ENCODE data around the gene RHOU.
A peak's percentile ranks its signal among the peaks of the same experiment; 100 is the strongest.
"Not testable (repeated sequence)": the region's sequence is repeated elsewhere in the genome, so short reads cannot be mapped to it uniquely, and the experiment has no call there.

RHOU gene

DNA sequence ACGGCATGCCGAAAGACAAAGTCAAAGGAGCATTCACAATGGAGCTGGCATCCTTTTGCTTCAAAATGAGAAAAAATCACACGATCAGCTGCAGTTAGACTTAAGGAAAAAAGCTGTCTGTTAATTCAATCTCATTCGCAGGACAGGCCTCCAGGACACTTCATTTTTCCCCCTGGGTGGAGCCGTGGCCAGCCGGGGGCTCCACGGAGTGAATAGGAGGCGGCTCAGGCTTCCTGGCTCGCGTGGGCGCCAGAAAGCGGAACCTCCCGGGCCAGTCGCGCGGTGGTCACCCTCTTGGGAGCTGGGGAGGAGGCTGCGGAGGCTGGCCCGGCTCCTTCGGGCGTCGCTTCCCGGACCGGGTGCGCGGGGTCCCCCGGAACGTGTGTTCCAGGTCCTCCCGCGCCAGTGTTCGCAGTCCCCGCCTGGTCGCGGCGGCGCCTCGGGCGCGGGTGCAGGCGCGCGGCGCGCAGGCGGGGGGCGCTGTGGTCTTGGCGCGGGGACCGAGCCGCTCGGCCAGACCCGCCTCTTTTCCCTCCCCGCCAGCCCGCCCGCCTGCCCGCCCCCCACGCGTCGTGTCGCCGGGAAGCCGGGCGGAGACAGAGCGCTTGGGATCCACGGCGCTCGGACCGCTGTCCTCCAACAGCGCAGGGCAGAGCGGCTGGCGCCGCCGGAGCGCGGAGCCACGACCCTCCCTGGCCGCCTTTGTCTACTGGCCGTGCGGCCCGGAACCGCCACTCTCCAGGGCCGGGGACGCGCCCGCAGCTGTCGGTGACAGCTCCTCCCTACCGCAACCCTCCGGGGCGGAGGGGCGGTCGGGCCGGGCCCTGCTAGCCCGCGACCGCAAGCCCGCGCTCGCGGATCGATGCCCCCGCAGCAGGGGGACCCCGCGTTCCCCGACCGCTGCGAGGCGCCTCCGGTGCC, at the start of gene RHOU:
Gene RHOU, plus strand, starts transcription at position 599 of the 921 bp plus-strand sequence. Its CDS starts 264 bp downstream, at position 863.
- DNase-seq, result peak; percentile 89

DNA sequence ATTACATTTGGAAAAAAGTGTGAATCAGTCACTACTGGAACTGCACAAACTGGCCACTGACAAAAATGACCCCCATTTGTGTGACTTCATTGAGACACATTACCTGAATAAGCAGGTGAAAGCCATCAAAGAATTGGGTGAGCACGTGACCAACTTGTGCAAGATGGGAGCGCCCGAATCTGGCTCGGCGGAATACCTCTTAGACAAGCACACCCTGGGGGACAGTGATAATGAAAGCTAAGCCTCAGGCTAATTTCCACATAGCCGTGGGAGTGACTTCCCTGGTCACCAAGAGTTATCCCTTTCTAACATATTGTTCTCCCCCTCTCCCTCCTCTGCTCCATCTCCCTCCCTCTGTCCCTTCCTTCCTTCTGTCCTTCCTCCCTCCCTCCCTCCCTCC, 47.7 kb upstream of the RHOU start:
- DNase-seq, result no peak

DNA sequence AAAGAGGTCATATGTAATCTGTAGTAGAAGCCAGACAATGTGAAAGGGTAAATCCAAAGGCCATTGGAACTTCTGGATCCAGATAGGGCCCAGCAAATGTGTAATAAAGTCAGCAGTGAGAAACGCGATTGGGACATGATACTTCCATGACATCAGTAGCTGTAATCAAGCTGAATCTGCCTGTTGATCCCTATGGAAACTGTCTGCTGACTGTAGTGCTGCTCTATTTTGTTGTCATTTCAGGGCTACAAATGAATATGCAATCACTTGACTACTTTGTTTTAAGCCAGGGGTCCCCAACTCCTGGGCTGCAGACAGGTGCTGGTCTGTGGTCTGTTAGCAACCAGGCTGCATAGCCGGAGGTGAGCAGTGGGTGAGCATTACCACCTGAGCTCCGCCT, 46.0 kb upstream of the RHOU start:
- no peak for DNase-seq

DNA sequence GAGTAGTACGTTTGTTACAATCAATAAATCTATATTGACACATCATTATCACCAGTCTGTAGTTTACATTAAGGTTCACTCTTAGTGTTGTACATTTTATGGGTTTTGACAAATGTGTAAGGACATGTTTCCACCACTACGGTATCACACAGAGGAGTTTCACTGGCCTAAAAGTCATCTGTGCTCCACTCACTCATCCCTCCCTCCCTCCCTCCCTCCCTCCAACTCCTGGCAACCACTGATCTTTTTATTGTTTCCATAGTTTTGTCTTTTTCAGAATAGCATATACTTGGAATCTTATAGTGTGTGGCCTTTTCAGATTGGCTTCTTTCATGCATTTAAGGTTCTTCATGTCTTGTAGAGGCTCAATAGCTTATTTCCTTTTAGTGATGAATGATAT, 44.1 kb upstream of the RHOU start:
- DNase-seq, result no peak

DNA sequence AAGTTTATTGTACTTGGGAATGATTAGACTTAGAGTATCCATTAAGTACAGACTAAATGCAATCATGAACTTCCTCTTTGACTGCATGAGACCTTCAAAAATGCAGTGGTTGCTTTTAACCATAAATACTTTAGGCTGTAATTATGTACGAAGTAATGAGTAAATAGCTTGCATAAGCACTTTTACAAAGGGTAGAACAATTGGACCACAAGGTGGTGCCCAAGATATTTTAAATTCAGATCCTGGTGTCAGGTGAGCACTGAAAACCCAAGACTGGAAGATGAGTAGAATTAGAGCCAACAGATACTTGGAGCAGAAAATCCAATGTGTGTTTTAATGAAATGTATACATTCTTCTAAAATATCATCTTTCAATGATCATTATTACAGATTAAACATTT, 43.4 kb upstream of the RHOU start:
- no peak for DNase-seq

DNA sequence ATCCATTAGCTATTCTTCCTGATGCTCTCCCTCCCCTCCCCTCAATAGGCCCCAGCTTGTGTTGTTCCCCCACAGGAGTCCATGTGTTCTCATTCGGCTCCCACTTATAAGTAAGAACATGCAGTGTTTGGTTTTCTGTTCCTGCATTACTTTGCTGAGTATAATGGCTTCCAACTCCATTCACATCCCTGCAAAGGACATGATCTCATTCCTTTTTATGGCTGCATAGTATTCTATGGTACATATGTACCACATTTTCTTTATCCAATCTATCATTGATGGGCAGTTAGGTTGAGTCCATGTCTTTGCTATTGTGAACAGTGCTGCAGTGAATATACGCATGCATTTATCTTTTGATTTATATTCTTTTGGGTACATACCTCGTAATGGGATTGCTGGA, 40.8 kb upstream of the RHOU start:
- DNase-seq, result not testable (repeated sequence)

DNA sequence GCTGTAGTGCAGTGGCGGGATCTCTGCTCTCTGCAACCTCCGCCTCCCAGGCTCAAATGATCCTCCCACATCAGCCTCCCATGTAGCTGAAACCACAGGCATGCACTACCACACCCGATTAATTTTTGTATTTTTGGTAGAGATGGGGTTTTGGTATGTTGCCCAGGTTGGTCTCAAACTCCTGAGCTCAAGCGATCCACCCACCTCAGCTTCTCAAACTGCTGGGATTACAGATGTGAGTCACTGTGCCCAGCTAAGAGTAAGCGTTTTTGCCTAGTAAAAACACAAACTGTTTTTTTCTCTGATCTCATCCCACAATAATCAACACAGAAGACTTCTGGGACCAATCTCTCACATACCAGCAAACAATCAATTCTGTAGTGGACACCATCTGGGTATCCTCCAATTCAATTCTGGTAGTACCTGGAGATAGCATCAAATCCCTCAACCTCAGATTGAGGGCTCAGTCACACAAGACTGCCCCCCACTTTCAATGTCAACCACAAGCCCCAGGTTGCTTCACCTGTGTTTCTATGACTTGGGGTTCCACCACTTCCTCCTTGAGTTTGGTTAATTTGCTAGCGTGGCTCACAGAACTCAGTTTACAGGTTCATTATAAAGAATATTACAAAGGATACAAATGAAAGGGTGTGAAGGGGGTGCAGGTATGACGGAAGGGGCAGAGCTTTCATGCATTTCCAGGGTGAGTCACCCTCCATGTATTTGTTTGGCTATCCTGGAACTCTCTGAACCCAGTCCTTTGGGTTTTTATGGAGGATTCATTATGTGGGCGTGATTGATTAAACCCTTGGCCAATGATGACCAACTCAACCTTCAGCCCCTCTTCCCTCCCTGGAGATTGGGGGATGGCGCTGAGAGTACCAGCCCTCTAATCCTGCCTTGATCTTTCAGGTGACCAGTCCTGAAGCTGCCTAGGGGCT, 40.0 kb upstream of the RHOU start:
- no peak for DNase-seq

DNA sequence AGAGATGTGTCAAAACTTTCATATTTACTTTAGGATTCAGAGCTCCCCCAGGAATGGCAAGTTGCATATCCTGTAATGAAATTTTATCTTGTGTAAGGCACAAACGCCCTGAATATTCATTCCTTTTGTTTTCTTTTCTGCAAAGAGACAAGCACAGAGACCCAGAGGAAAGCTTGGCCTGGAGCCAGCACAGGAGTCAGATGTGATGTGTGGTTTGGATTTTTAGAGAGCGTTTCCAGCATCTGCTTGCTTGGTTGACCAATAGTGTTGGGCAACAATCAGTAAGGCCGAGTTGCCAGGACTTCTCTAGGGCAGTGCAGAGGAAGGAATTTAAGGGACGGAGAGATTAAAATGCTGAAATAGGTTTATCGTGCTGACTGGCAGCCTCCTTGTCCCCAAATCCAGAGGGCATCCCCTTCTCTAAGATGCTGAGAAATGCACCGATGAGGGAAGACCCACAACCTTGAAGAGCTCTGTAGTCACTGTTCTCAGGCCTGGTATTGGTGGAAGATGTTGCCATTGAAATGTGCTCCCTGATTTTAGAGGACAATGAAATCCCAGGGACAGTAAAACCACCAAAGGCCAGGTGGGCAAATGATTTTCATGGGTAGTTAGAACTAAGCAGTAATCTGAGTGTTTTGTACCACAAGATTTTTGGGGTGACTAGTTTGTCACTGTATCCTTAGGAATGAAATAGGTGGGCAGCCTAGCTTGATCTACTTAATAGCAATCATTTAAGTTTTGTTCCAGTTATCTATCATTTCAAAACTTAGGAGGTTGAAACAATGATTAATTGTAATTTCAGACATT, 37.9 kb upstream of the RHOU start:
- DNase-seq, result no peak

DNA sequence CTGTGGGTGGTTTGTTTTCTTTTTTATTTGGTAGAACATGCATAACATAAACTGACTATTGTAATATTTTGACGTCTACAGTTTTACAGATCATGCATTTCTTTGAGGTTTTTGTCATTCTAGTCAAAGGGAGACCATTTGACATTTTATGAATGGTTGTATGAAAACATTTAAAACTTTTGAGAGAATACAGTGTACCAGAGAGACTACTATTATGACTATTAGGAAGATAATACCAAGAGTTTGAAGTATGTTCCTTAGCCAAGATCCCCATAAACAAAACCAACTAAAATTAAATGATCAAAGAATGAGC, 37.3 kb upstream of the RHOU start:
- DNase-seq, result no peak

DNA sequence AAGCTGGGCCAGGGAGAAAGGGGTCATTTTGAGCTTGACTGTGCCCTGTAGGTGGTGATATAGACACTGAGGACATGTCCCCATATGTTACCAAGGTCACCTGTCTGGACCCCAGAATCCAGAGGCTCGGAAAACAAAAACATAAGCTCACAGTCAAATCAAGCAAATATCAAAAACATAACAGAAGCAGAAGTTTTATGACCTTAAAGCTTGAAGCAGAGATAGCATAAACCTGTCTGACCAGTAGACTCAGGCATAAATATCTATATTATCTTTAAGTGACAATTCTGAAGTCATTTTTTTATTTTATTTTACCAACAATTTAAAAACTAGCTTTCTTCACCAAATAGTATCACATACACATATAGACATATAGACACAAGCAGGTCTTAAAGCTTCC, 32.8 kb upstream of the RHOU start:
- no peak for DNase-seq

DNA sequence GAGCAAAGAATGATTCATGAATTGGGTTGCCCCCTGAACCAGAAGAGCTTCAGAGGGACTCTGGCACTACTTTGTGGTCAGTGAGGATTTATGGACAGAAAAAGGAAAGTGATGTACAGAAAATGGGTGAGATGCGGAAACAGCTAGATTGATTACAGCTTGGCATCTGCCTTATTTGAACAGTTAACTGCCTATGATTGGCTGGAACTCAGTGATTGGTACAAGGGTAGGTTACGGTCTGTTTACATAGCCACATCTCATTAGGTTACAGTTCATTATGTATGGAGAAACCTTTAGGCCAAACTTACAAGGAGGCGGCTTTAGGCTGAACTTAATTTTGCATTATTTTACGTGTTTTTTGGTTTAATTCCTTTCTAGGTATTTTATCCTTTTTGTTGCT, 29.0 kb upstream of the RHOU start:
- no peak for DNase-seq

DNA sequence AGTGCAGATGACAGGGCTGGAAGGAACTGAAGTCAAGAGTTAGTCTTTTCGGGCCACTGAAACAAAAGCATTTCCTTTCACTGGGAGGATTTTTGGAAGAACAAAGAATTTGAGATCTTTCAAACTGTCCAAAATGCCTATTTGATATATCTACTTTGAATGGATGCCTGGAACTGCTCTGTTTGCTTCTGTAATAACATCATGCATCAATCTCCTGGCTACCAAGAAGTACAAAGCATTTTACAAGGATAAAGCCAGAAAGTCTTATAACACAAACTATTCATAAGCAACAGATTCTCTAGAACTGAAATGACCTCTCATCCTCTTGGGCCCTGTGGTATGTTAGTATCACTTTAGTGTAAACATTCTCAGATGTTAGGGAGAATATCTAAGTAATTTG, 18.2 kb upstream of the RHOU start:
- no peak for DNase-seq

DNA sequence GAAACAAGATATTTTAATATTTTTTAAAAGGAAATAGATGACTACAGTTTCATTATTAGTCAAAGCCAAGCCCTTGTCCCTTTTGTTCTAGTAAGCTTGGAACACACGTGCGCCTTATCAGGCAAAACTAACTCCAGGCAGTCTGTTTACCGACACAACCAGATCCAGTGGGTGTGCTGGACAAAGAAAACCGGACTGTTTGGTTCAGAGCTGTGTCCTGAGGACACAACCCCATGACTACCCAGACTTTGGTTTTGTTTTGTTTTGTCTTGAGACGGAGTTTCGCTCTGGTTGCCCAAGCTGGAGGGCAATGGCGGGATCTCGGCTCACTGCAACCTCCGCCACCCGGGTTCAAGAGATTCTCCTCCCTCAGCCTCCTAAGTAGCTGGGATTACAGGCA, 13.9 kb upstream of the RHOU start:
- no peak for DNase-seq

DNA sequence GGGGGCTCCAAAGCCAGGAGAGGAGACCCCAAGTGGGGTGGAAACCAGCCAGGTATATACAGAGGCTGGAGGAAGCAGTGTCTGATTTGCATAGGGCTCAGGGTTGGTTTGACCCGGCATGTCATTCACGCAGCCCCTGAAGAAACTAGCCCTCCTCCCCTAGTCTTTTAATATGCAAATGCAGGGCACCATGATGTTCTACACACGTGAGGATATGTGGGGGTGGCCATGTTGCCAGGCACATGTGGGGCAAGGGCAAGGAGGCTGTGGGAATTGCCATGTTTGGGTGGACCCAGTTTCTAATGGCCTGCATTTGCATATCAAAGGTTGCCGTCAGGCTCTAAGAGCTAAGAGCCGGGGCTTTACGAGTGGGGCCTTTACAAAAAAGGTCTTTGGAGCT, 12.0 kb upstream of the RHOU start:
- no peak for DNase-seq

DNA sequence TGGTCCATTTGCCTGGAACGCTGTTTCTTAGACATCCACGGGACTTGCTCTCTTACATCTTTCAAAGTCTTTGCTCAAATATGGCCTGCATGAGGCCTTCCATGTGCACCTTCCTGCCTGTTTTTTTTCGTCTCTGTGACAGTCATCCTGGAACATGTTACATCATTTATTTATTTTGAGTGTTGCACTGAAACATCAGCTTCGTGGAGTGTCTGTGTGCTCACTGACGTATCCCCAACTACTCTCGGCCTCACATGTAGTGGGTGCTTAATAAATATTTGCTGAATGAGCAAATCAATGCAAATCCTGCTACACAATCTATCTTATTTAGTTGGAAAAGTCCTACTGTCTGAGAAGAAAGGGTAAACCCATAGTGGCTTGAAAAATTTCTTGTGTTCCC, 11.4 kb upstream of the RHOU start:
- DNase-seq, result no peak

DNA sequence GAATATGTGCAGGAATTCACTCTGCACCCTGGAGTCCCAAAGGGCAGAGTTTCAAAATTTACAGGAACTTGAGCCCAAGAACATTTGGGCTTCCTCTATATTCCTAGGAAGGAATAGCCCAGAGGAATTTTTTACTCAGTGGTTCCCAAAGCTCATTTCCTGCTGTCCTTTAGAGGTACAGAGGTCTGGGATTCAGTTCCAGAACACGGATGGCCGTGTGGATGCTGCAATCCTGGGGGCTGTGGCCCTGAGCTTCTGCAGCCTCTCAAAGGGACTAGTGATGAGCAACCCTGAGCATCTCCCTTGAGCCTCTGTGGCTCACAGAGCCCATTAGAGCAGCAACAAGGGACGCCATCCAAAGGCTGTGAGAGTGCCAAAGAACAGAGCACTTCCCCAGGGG, 10.1 kb upstream of the RHOU start:
- DNase-seq, result no peak

DNA sequence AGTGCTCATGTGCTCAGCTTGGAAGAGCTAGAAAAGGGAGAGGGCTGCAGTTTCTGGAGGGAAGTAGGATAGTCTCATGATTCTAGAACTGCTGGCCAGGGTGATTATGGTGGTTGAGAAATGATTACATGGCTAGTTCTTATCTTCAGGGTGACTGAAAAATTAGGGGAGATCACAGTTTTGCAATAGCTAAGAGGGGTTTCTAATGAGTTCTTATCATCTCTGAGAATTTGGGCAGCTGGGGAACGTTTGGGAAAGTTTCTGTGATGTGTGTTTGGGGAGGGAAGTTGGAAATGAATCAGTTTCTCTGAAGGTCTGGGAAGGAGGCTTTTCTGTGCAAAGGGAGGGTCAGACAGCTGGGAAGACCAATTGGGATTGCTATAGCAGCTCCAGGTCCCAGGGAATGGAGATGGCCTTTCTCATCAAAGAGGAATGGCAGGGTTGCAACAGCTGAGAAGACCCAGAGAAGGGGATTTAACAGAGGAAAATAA, 7.6 kb upstream of the RHOU start:
- DNase-seq, result no peak

DNA sequence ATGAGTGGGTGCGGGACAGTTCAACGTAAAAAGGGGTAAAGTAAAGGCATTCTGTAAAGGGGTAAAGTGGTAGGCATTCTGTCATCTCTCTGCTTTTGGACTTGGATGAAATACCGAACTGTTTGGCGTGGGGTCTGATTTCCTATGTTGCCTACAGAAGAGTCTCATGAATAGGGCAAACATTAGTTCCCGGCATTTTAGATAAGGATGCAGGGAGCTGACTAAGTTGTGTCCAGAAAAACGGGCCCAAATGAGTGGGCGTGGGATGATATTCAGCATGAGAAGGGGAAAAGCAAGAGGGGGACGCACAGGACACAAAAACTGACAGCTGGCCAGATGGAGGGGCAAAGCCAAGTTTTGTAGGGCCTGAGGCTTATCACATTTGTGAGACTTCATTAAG, 2.9 kb upstream of the RHOU start:
- DNase-seq, result no peak

DNA sequence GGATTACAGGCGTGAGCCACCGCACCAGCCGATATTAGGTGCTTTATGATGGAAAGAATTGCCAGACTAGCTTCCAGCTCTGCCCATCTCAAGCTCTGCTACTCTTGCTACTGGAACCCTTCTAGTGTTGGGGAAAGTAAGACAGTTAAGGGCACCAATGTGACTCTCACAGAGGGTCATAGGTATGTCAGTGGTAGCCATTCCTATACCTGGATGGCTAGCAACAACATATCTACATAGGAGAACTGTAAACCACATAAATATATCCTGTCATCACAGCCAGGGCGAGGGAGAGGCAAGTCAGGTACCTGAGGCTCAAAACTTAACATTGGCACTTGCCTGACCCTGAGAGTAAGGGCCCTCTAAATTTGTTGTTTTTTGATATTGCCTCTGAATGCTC, 1.7 kb upstream of the RHOU start:
- no peak for DNase-seq

DNA sequence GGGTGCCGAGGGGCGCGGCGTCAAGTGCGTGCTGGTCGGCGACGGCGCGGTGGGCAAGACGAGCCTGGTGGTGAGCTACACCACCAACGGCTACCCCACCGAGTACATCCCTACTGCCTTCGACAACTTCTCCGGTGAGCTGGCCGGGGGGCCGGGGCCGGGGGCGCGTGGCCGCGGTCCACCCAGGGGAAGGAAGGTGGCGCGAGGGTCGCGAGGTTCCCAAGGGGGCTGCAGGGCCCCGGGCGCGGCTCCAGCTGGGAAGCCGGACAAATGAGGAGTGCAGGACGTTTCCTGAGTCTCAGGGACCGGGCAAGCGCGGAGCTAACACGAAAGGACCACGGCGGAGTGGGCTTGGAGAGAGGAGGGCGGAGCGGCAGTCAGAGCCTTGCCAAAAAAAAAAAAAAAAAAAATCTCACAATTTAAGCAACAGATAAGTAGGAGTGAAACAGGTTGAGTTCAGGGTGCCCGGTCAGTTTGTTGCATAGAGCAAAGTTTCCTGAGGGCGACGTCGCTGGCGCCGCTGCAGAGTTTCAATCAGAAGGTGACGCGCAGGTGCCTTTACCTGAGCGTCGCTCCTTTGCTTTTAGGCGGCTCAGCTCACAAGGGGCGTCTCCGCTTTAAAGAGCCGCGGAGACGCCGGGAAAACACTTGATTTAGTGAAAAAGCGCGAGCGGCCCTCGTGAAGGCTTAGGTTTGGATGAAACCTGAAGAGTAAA, 750 bp downstream of the RHOU start:
- DNase-seq, result peak; percentile 70

DNA sequence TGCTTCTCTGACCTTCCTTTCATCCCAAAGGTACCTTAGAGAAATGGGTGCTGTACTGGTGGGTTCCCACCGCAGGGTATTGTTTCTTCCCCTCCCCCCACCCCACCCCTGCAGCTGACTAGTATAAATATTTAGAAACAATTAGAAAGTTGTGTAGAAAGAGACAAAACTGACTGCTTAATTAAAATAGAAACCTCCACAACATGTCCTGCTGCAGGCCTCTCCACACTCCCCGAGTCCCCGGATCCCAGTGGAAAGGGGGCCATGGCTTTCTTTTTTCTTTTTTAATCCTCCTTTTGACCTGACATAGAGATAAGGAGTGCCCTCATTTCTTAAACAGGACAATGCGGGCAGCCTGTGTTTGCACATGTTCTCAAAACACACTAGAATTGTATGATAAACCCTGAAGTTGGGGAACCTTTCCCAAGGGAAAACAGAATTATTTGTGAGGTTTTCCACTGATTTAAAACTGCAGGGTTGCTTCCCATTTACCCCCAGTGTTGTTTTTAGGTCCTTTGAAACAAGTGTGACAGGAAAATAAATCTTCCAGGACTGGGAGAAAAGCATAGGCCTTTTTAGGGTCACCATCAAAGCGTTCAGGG, 1.7 kb downstream of the RHOU start:
- no peak for DNase-seq

DNA sequence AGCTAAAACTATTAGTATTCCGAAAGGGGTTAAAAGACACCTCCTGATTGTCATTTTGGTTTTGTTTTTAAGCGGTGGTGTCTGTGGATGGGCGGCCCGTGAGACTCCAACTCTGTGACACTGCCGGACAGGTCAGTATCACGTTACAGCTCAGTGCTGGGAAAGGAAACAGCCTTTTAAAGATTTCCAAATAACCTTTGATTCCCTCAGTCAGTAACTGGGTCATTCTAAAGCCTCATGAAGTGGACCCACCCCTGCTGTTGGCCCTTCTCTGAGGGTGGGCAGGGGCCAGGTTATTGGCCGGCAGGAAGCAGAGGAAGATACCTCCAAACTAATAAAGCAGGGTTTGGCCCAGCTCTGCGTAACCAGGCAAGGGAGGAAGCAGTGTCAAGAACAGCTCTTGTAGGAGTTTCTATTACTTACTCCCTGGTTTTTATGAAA, 2.3 kb downstream of the RHOU start:
- DNase-seq, result no peak
